Bone marrow (tissue), 2 donors: ENCODE measurements around the gene DNMT3B.
A peak's percentile ranks its signal among the peaks of the same experiment; 100 is the strongest.

Source experiments
- DNase-seq, 2 donors: peaks; one replicate each; lab custom pipeline; 2025; lab: John Stamatoyannopoulos, UW

The DNMT3B gene

GRCh38 chr20:32823737-32824588 lies 61.8 kb downstream of the DNMT3B start:
- DNase-seq: no peak

GRCh38 chr20:32828029-32828680 lies 66.0 kb downstream of the DNMT3B start:
- no peak for DNase-seq

GRCh38 chr20:32829311-32830005 lies 67.3 kb downstream of the DNMT3B start:
- DNase-seq: no peak

GRCh38 chr20:32830437-32830836 lies 68.3 kb downstream of the DNMT3B start:
- peak in 1 of 2 donors; percentile 41 for DNase-seq

GRCh38 chr20:32831982-32832381 lies 69.8 kb downstream of the DNMT3B start:
- no peak for DNase-seq

GRCh38 chr20:32832664-32833063 lies 70.5 kb downstream of the DNMT3B start:
- DNase-seq: no peak

- no peak for DNase-seq
Measured at GRCh38 chr20:32834972-32835371, 72.8 kb downstream of the DNMT3B start.

GRCh38 chr20:32837157-32837556 lies 75.0 kb downstream of the DNMT3B start:
- DNase-seq: no peak

GRCh38 chr20:32839227-32839981 lies 77.2 kb downstream of the DNMT3B start:
- no peak for DNase-seq

- no peak for DNase-seq
Measured at GRCh38 chr20:32839982-32840285, 77.7 kb downstream of the DNMT3B start.

- no peak for DNase-seq
Measured at GRCh38 chr20:32841174-32841573, 79.0 kb downstream of the DNMT3B start.

- DNase-seq: no peak
Measured at GRCh38 chr20:32841632-32842031, 79.4 kb downstream of the DNMT3B start.

- no peak for DNase-seq
Measured at GRCh38 chr20:32842688-32843524, 80.7 kb downstream of the DNMT3B start.

GRCh38 chr20:32845786-32846185 lies 83.6 kb downstream of the DNMT3B start:
- DNase-seq: no peak

- no peak for DNase-seq
Measured at GRCh38 chr20:32846852-32847251, 84.7 kb downstream of the DNMT3B start.

GRCh38 chr20:32847964-32848363 lies 85.8 kb downstream of the DNMT3B start:
- DNase-seq: no peak

- no peak for DNase-seq
Measured at GRCh38 chr20:32848846-32849245, 86.7 kb downstream of the DNMT3B start.

GRCh38 chr20:32849577-32849976 lies 87.4 kb downstream of the DNMT3B start:
- no peak for DNase-seq

- DNase-seq: no peak
Measured at GRCh38 chr20:32855387-32855786, 93.2 kb downstream of the DNMT3B start.

GRCh38 chr20:32858189-32858588 lies 96.0 kb downstream of the DNMT3B start:
- DNase-seq: no peak
